ENCODE results near the gene PAPOLG. TPM values are rescaled to one million over a fixed set of nuclear protein-coding genes. Genes with fewer than 3 reads are reported as not detected.
"Not testable (repeated sequence)": the region's sequence is repeated elsewhere in the genome, so short reads cannot be mapped to it uniquely, and the experiment has no call there.

The PAPOLG gene
- total RNA-seq, 1 donor from 2014 or later = 10.7 TPM

DNA sequence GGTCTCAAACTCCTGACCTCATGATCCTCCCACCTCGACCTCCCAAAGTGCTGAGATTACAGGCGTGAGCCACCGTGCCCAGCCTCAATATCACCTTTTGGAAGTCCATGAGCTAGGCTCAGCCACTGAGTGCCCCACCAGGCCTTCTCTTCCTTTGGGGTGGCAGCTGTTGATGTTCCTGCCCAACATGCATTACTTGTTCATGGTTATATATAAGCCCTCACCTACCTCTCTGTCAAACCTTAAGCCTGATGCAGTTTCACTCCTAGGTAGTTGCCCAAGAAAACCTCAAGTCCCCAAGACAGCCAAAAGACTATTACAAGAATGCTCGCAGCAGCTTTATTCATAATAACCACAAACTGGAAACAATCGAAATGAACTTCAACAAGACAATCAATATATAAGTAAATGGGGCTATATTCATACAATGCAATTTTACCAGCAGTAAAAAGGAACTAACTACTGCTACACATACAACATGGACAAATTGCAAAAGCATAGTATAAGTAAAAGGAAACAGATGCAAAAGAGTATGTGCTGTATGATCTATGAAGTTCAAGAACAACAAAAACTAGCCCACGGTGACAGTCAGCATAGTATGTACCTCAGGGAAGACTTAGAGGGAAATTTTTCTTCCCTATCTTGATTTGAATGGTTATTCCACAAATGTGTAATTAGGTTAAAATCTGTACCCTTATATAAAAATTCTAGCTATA lies 65.7 kb downstream of the PAPOLG start:
- no peak for DNase-seq (ENCODE audit: low spot score)

DNA sequence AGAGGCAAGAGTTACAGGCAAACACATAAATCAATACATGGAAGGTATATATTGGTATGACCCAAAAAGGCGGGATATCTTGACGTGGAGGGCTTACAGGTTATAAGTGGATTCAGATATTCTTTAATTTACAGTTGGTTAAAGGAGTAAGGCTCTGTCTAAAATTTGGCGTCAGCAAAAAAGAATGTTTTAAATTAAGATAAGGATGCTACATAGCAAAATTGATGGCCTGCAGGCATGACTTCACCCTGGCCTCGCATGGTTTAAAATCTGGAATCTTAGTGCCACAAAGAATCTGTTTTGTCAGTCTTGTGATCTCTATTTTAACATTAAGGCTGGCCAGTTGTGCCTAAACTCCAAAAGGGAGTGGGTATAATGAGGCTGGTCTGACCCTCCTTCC lies 66.9 kb downstream of the PAPOLG start:
- no peak for DNase-seq (ENCODE audit: low spot score)

DNA sequence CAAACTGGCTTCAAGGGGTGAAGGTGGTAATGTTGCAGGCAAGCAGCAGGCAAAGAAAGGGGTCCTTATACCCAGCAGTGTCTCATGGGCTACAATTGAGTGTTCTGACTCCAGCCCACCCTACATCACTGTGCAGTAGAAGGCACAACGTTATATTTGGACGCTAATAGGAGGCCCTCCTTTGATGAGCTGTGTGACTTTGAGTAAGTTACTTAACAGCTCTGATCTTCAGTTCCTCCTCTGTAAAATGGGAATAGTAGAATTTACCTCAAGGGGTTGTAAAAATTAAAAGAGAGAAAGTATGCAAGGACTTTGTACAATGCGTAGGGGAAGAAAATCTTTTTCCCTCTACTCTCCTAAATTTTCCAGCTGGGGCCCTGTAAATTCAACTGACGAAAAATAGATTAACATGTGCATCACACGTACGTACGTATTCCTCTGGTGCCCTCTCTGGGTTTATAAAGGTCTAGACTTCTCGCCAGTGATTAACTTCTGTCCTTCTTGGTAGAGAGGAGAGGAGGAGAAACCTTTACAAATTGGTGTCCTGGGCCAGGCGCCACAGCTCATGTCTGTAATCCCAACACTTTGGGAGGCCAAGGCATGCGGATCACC lies 67.7 kb downstream of the PAPOLG start:
- DNase-seq (ENCODE audit: low spot score) = no peak

DNA sequence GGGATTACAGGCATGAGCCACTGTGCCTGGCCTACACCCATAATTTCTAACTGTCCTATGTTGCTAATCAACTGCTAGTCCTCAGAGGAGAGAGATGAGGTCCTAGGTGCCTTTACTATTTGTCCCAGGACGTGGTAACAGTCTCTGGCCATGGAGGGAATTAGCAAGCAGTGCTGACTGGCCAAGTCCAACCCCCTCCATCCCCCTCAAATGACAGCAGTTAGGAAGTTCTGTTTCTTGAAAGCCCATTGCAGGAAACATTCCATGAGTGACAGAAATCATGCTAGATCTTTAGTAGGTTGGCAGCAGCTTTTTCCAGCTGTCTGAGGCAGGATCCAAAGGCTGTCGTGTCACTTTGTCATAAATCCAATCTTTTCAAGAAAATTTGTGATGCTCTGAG lies 69.6 kb downstream of the PAPOLG start:
- no peak for DNase-seq (ENCODE audit: low spot score)

DNA sequence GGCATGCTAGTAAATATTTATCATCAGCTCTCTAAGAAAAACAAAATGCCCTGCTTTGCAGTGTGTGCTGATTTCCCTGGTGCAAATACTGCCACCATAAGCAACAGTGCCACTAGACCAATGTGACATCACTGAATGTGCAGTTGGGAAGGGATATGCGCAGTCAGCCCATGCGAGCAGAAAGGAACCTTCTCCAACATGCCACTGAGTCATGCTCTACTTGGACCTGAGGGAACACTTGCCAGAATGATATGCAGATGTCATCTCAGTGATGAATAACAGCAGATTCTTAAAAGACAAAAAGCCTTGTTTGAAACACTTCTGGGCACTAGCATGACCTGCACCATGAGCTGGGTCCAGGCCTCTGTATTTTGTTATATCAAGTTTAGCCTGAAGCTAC lies 70.0 kb downstream of the PAPOLG start:
- DNase-seq (ENCODE audit: low spot score) = no peak

DNA sequence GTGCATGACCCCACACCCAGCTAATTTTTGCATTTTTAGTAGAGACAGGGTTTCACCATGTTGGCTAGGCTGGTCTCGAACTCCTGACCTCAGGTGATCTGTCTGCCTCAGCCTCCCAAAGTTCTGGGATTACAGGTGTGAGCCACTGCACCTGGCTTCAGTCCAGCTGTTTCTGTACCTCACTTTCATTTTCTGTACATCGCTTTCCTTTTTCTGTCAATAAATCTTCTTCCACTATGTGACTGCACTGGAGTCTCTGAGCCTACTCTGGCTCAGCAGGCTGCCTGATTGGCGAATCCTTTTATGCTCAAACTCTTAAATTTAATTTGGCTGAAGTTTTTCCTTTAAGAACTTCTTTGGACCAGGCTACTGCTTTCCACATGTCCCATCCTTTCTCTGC lies 70.8 kb downstream of the PAPOLG start:
- not testable (repeated sequence) for DNase-seq (ENCODE audit: low spot score)

DNA sequence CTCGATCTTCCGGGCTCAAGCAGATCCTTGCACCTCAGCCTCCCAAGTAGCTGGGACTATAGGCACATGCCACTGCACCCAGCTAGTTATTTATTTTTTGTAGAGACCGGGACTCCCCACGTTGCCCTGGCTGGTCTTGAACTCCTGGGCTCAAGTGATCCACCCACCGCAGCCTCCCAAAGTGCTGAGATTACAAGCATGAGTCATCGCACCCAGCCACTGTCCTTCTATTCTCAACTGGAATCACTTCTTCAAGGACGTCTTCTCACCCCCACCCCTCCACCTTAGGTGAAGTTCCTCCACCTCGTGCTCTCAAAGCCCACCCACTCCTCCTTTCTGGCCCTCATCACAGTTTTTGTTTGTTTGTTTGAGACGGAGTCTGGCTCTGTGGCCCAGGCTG lies 71.3 kb downstream of the PAPOLG start:
- DNase-seq (ENCODE audit: low spot score) = no peak

DNA sequence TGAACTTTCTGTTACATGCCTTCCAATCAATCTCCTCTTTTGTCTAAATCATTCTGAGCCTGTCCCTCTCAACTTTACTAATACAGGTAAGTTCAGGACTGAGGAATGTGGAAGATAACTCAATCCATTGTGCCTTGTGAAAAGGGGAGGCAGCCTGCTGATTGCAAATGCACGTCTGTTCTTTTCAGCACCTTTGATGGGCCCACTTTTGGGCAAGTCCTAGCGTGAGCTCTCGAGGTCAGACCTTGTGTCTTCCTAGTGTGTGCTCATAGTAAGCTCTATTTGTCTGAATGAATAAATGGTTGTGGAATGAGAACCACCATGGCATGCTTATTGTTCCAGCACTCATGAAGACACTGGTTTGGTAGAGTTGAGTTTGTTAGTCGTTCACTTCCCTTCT lies 74.9 kb downstream of the PAPOLG start:
- no peak for DNase-seq (ENCODE audit: low spot score)

DNA sequence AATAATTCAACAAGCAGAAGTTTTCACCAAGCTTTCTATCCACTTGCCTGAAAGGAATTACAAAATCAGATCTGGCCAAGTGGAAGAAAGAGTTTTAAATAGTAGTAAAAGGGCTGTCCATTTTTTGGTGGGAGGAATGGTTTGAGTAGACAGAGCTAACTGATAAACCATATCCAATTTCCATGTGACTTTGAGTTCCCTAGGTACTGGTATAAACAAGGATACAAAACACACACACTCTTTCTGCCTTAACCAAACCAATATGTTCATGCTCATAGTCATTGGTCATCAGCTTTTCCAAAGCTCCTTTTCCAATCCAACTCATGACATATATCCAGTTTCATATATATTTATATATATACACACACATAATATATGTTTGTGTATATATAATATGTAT lies 75.9 kb downstream of the PAPOLG start:
- DNase-seq (ENCODE audit: low spot score) = no peak

DNA sequence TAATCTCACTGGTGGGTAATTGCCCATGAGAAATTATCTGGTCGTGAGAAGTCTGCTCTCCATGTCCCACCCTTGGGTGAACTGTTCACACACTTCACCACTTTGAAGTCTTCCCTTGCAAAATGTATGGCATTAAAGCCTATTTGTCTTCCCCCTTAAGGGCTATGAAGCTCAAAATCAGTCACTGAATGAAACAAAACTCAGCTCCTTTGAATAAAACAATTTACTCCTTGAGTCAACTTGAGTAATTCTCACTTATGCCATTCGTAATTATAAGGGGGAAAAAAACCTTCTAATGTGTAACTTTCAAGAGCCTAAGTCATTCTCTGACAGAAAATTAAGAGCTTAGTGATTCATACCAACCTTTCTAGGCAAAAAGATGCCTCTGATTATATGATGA lies 76.6 kb downstream of the PAPOLG start:
- DNase-seq (ENCODE audit: low spot score) = no peak

DNA sequence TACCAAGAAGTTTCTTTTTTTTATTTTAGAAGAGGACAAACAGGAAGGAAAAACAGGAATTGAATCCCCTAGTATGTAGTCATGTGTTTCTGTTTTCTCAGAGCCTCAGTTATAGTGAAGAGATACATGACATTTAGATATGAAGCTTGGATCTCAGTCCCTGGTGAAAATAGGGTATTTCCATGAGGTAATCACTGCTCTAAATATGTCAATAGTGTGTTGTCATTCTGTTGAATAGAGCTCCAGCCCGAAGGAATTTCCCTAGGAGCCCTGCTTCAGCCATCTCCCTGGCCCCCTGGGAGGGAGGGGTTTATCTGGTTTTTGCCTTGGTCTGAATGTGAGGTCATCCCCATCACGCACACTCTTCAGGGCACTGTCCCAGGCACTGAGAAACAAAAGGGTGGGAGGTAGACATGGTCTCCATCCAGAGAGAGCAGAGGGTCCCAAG lies 78.2 kb downstream of the PAPOLG start:
- no peak for DNase-seq (ENCODE audit: low spot score)

DNA sequence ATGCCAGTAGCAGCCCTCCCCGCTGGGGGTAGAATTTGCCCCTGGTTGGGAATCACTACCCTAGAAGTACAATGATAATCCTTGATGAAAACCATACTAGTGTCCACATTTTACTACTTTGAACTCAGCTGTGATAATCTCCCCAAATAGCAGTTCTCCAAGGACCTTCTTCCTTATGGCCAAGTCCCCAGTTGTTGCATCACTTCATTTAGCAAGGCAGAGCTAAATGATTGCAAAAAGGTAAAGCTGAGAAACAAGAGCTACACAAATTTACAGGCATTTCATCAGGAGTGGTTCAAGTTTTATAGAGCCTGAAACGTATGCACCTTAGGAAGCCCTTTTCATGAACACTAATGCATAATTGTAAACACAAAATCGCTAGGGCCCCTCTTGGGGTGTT lies 80.4 kb downstream of the PAPOLG start:
- no peak for DNase-seq (ENCODE audit: low spot score)

DNA sequence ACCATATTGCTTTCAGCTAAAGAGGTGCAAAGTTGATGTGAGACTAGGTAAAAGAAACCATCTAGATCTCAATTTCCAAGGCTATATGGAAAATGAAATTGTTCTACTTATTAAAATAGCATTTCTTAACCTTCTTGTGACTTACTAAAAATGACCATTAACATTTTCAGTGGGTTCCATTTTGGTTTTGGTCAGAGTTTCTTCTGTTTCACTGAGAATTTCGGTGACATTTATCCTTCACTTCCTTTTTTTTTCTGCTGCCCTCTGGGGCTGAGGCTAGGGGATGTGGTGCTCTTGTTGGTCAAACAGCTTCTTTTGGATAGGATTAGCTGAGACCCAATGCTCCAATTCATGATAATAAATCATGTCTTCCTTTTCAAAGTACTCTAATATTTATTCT lies 81.1 kb downstream of the PAPOLG start:
- no peak for DNase-seq (ENCODE audit: low spot score)

DNA sequence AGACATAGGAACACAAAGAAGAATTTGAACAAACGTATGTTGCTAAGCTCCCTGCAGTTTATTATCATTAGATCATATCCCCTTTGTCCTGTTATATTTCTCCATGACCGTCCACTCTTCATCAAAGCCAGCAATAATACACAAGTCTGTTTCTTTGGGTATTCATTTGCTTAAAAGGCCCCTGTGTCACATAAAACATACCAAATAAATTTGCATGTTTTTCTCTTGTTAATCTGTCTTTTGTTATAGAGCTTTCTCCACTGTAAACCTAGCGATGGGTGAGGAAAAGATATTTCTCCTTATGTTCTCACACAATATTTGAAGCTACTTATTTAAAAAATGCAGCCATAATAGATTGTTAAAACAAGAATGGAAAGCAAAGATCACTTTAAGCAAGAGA lies 82.4 kb downstream of the PAPOLG start:
- DNase-seq (ENCODE audit: low spot score) = no peak

DNA sequence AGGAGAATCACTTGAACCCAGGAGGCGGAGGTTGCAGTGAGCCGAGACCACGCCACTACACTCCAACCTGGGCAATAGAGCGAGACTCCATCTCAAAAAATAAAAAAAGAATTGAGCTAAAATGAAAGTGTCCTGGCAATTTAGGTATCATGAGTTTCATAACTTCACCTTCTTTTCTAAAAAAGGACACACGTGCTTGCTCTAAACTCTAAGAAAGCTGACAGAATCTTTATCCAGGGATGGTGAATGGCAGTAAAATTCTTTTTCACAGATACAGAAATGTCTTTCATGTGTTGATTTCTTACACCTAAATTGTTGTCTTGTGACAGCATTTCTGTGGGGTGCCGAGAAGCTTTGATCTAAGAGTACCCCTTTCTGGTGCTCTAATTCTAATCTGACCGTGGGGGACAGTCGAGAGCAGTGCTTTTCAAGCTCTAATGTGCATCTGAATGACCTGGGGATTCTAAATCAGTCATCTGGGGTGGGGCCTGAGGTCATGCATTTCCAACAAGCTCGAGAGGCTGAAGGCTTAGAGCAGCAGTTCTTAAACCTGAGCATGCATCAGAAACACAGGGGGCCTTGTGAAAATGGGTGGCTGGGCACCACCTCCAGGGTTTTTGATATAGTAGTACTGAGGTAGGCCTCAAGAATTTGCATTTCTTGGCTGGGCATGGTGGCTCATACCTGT lies 83.2 kb downstream of the PAPOLG start:
- DNase-seq (ENCODE audit: low spot score) = no peak

DNA sequence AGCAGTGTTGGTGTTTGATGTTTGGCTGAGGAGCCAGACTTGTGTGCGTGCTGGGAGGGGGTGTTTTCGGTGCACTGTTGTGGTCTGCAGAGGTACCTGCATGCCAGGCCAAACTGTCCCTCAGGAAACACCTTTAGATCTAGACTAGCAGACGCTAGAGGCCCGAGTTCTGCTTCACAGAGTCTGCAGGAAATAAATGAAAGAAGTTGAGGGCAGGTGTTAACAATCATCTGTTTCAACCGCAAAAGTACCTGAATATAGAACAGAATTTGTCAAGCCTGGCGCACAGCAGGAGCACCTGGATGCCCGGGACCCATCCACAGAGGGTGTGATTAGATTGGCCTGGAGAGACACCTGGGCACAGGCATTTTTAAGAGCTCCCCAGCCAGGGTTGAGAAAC lies 84.8 kb downstream of the PAPOLG start:
- DNase-seq (ENCODE audit: low spot score) = no peak

DNA sequence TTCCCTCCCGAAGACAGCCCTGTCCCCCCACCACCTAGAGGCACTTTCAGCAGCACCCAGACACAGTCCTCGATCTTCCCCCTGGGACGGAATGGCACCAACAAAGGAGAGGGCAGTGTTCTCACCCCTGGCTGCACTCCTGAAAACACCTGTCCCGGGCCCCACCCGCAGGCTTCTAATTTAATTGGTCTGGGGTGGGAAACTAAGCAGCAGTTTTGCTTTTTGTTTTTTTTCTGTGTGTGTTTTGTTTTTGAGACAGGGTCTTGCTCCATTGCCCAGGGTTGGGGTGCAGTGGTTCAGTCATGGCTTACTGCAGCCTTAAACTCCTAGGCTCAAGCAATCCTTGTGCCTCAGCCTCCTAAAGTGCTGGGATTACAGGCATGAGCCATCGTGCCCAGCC lies 86.9 kb downstream of the PAPOLG start:
- no peak for DNase-seq (ENCODE audit: low spot score)

DNA sequence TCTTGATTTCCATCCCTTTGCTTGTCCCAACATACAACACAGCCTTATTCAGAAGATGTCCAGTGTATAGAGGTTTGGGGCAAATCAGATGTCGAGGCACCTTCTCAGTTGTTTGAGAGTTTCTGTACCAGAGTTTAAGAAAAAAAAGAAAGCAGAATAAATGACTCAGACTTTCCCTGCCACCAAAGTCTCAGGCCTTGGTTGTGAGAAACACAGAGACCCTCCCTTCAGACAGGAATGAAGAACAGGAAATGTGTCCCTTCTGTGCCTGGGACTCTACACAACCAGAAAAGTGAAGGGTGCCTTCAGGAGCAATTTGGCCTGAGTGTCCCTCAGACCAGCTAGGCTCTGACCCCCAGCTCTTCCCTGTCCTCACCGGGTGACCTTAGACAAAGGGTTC lies 88.0 kb downstream of the PAPOLG start:
- no peak for DNase-seq (ENCODE audit: low spot score)

DNA sequence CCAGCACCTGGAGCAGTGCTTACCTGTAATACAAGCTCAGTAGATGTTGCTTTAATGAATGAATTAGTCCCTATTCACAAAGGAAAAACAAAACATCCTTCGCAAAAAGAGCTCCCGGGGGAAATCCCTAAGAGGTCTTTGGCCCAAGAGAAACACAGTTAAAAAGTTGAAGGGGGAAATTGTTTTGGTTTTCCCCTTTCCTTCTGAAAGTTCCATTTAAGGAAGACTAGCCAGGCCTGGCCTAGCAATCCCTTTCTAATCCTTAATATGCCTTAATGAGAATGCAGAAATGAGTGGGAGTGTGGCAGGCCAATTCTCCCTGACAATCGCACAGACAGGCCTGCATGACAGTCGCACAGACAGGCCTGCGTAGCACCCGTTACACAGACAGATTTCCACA lies 91.8 kb downstream of the PAPOLG start:
- DNase-seq (ENCODE audit: low spot score) = no peak
